ENCODE results near the gene MYO5B. TPM values are rescaled to one million over a fixed set of nuclear protein-coding genes. Genes with fewer than 3 reads are reported as not detected.

Gene MYO5B
- total RNA-seq, 1 experiment from 2014 or later, result 56.7 TPM

GRCh38 chr18:49856496-49856895 is 338.5 kb downstream of the MYO5B start:
- Mint-ChIP-seq H3K4me1 (ENCODE audit: low read depth, unreplicated experiment) (peaks cover 40% of the 10 kb centered on the region), H3K27ac (ENCODE audit: unreplicated experiment) (no peak overlapping the region), H3K27me3 (ENCODE audit: unreplicated experiment) (no peaks in the 10 kb centered on the region), H3K4me3 (ENCODE audit: low read depth, unreplicated experiment) (no peak overlapping the region), H3K9me3 (ENCODE audit: low read depth, unreplicated experiment) (no peaks in the 10 kb centered on the region), H3K36me3 (ENCODE audit: insufficient read depth, unreplicated experiment) (peaks cover 16% of the 10 kb centered on the region)
- no peak for DNase-seq
- TF ChIP-seq CTCF (IDR thresholded peaks at IDR 0.05; ENCODE audit: unreplicated experiment), result no peak
- CTCF ChIA-PET, result no interaction called here
- intact Hi-C loops (cut with micrococcal nuclease; ENCODE audit: unreplicated experiment), result no loop called here
- BruUV-seq (replicated peaks), result no TSS peak

DNA sequence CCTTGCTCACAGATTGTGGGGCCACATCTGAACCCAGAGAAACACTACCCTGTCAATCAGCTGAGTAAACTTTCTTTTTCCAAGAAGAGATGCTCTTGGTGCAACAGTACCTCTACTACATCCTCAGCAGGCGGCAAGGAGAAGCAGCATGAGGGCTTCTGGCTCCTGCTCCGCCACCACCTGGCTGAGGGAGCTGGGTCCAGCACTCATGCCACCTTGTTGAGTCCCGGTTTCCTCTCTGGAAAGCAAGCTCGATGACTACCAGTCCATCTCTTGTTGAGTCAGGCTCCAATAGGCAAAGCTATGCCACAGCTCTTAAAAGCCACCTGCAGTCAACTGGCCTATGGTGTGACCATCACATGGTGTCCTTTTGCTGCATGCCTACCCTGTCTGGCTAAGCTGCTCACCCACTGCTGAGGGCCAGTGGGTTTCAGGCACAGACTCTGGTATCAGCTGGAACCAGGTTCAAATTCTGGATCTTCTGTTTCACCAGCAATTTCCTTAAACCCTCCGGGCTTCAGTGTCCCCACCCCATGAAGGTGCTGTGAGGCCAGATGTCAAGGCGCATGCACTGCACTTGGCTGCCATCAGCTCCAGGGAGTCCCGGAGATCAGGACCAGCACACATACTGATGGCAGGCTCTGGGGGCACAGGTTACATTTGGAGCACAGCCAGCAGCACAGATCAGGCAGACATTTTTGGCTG is 339.1 kb downstream of the MYO5B start:
- H3K4me1 Mint-ChIP-seq (ENCODE audit: low read depth, unreplicated experiment), result peaks cover 42% of the 10 kb centered on the region
- no peak overlapping the region for H3K4me3 Mint-ChIP-seq (ENCODE audit: low read depth, unreplicated experiment)
- no peaks in the 10 kb centered on the region for H3K9me3 Mint-ChIP-seq (ENCODE audit: low read depth, unreplicated experiment)
- no peak for TF ChIP-seq CTCF (IDR thresholded peaks at IDR 0.05; ENCODE audit: unreplicated experiment)
- DNase-seq, result no peak
- no TSS peak for BruUV-seq (replicated peaks)
- intact Hi-C loops (cut with micrococcal nuclease; ENCODE audit: unreplicated experiment), result no loop called here
- H3K36me3 Mint-ChIP-seq (ENCODE audit: insufficient read depth, unreplicated experiment), result peaks cover 16% of the 10 kb centered on the region
- no peaks in the 10 kb centered on the region for H3K27me3 Mint-ChIP-seq (ENCODE audit: unreplicated experiment)
- H3K27ac Mint-ChIP-seq (ENCODE audit: unreplicated experiment), result no peak overlapping the region
- CTCF ChIA-PET, result no interaction called here

GRCh38 chr18:49854681-49855080 is 340.3 kb downstream of the MYO5B start:
- Mint-ChIP-seq H3K27me3 (ENCODE audit: unreplicated experiment) (no peaks in the 10 kb centered on the region), H3K9me3 (ENCODE audit: low read depth, unreplicated experiment) (no peaks in the 10 kb centered on the region), H3K36me3 (ENCODE audit: insufficient read depth, unreplicated experiment) (peaks cover 20% of the 10 kb centered on the region), H3K4me1 (ENCODE audit: low read depth, unreplicated experiment) (peaks cover 45% of the 10 kb centered on the region), H3K27ac (ENCODE audit: unreplicated experiment) (no peak overlapping the region), H3K4me3 (ENCODE audit: low read depth, unreplicated experiment) (no peak overlapping the region)
- intact Hi-C loops (cut with micrococcal nuclease; ENCODE audit: unreplicated experiment), result no loop called here
- TF ChIP-seq CTCF (IDR thresholded peaks at IDR 0.05; ENCODE audit: unreplicated experiment), result no peak
- no TSS peak for BruUV-seq (replicated peaks)
- no peak for DNase-seq
- CTCF ChIA-PET, result no interaction called here

- no TSS peak for BruUV-seq (replicated peaks)
- intact Hi-C loops (cut with micrococcal nuclease; ENCODE audit: unreplicated experiment), result no loop called here
- no peak for TF ChIP-seq CTCF (IDR thresholded peaks at IDR 0.05; ENCODE audit: unreplicated experiment)
- DNase-seq, result no peak
- H3K36me3 Mint-ChIP-seq (ENCODE audit: insufficient read depth, unreplicated experiment), result peaks cover 19% of the 10 kb centered on the region
- no peak overlapping the region for H3K27ac Mint-ChIP-seq (ENCODE audit: unreplicated experiment)
- peaks cover 45% of the 10 kb centered on the region for H3K4me1 Mint-ChIP-seq (ENCODE audit: low read depth, unreplicated experiment)
- no peaks in the 10 kb centered on the region for H3K27me3 Mint-ChIP-seq (ENCODE audit: unreplicated experiment)
- no peak overlapping the region for H3K4me3 Mint-ChIP-seq (ENCODE audit: low read depth, unreplicated experiment)
- CTCF ChIA-PET, result no interaction called here
- H3K9me3 Mint-ChIP-seq (ENCODE audit: low read depth, unreplicated experiment), result no peaks in the 10 kb centered on the region
Observed at GRCh38 chr18:49853436-49853835, 341.5 kb downstream of the MYO5B start.
